Spleen (tissue), 11 donors: ENCODE results near the gene LSM3. TPM values are rescaled to one million over a fixed set of nuclear protein-coding genes. Genes with fewer than 3 reads are reported as not detected.

Experiments
- DNase-seq: peaks from one replicate; pipeline ENCODE4 v3.0.0-alpha.2; 2020
- H3K27ac ChIP-seq, 8 donors: fragments of 200-600 bp; sonication (generic) in 7 of 8; 1 replicate in 4 of 8; 2 replicates in 4 of 8; pipeline versions ENCODE4 v1.5.0 to v1.8.0; 2016 to 2021; ENCODE audit warnings: inconsistent platforms in 4 of 8, mild to moderate bottlenecking in 4 of 8, moderate library complexity in 1 of 8
- H3K27me3 ChIP-seq, 7 donors: fragments of 200-600 bp; sonication (generic) in 6 of 7; replicated peaks in 1 of 7; 1 replicate in 4 of 7; 2 replicates in 3 of 7; pipeline versions ENCODE4 v1.5.0 to v1.8.0; 2016 to 2021; ENCODE audit warnings: inconsistent platforms in 3 of 7, mild to moderate bottlenecking in 1 of 7
- H3K36me3 ChIP-seq, 6 donors: fragments of 200-600 bp; sonication (generic) in 5 of 6; 1 replicate in 4 of 6; 2 replicates in 2 of 6; pipeline versions ENCODE4 v1.5.0 to v1.8.0; 2016 to 2021; ENCODE audit warnings: inconsistent platforms in 2 of 6
- H3K4me1 ChIP-seq, 6 donors: fragments of 200-600 bp; sonication (generic) in 5 of 6; 1 replicate in 3 of 6; 2 replicates in 3 of 6; pipeline versions ENCODE4 v1.5.0 to v1.8.0; 2016 to 2021; ENCODE audit warnings: inconsistent platforms in 3 of 6
- H3K4me3 ChIP-seq, 8 donors: fragments of 200-600 bp; sonication (generic) in 7 of 8; 1 replicate in 4 of 8; 2 replicates in 4 of 8; pipeline versions ENCODE4 v1.5.0 to v1.8.0; 2016 to 2021; ENCODE audit warnings: inconsistent platforms in 4 of 8, mild to moderate bottlenecking in 4 of 8, moderate library complexity in 2 of 8
- H3K9me3 ChIP-seq, 8 donors: fragments of 200-600 bp; sonication (generic) in 7 of 8; 1 replicate in 4 of 8; 2 replicates in 4 of 8; pipeline versions ENCODE4 v1.5.0 to v1.8.0; 2016 to 2021; ENCODE audit warnings: inconsistent platforms in 4 of 8
- CTCF ChIP-seq, 11 experiments: fragments of 200-600 bp in 7 of 11; fragments of 450-650 bp in 4 of 11; sonication (generic) in 4 of 11; IDR thresholded peaks in 8 of 11; conservative IDR thresholded peaks in 3 of 11; 1 replicate in 7 of 11; 2 replicates in 4 of 11; pipeline versions ENCODE4 v1.4.0 to v1.8.0; 2016 to 2021; ENCODE audit warnings: antibody characterized with exemption in 11 of 11, inconsistent platforms in 4 of 11, mild to moderate bottlenecking in 1 of 11
- POLR2A ChIP-seq, 3 donors: fragments of 450-650 bp; IDR thresholded peaks; one replicate each; pipeline ENCODE4 v1.5.1; 2017; ENCODE audit warnings: antibody characterized with exemption in 3 of 3, mild to moderate bottlenecking in 1 of 3
- POLR2AphosphoS5 ChIP-seq, 3 donors: sonication (generic); formaldehyde crosslinking; IDR thresholded peaks; one replicate each; pipeline ENCODE4 v1.5.1; 2017; ENCODE audit warnings: antibody characterized with exemption in 3 of 3
- WGBS, 5 donors: extraction: QIAGEN DNeasy Blood & Tissue Kit in 3 of 5; methylation state at CpG; one replicate each; pipeline versions ENCODE4 v1.1.5 to v1.1.7; 2013 to 2018; 5-methylcytosine and 5-hydroxymethylcytosine counted together
- intact Hi-C: fragments of 100-400 bp; cut with DNase I; formaldehyde crosslinking; loops from one replicate; pipeline ENCODE4 v1.15.0; 2023; ENCODE audit warnings: low total_unique reads
- polyA plus RNA-seq, 3 donors: library from polyadenylated mRNA; stranded (reverse); fragments of 200-250 nt; gene quantifications; one replicate each; pipeline ENCODE4 v1.2.1, GENCODE V29; 2013
- total RNA-seq, 7 donors: library from RNA; depleted of rRNA in 3 of 7; stranded (reverse); fragments of >200 nt in 3 of 7; fragmentation: NEBNext Ultra II Directional in 4 of 7; extraction: Animal tissue kit (Norgen Biotek cat#: 25700) in 4 of 7; gene quantifications; one replicate each; pipeline versions ENCODE4 v1.1.0 to v1.2.1, GENCODE V29; 2016 to 2021
- donor health status: healthy with polysubstance abuse.
- donor health status: DM: no; HTN: no; CAD: no; lungs with moderate emphysema.
- donor health status: DM: no; HTN: no; CAD: no.
- donor health status: Bipolar disorder and iron deficiency.
- donor health status: healthy.
- donor health status: DM: no; HTN: no; CAD: no.
- donor health status: DM: yes; HTN: yes; CAD: no.

The LSM3 gene
- total and polyA plus RNA-seq, 10 donors, result 7.5 to 15.8 (median 9.7) TPM

GRCh38 chr3:14148041-14148985 lies 30.3 kb upstream of the LSM3 start:
- Histone ChIP-seq H3K9me3 (no peaks in the 10 kb centered on the region), H3K36me3 (peaks cover 0 to 82% (median 56%) of the 10 kb centered on the region in 6 donors), H3K4me1 (peaks cover 20 to 44% (median 34%) of the 10 kb centered on the region in 6 donors), H3K27ac (peak overlapping the region in 2 of 8 donors; percentile 30 to 89), H3K27me3 (no peaks in the 10 kb centered on the region), H3K4me3 (no peak overlapping the region)
- intact Hi-C loops, result no loop called here
- no peak for TF ChIP-seq POLR2A (IDR thresholded peaks at IDR 0.05)
- TF ChIP-seq POLR2AphosphoS5 (IDR thresholded peaks at IDR 0.05), result peak in 2 of 3 donors; percentile 12 to 42
- no peak for DNase-seq
- WGBS, 5 donors, result 88 to 94% (median 91%) methylated on average over 25 to 28 of the region's 28 CpGs

- Histone ChIP-seq H3K4me1 (peaks cover 4 to 30% (median 17%) of the 10 kb centered on the region in 6 donors), H3K27ac (no peak overlapping the region), H3K27me3 (no peaks in the 10 kb centered on the region), H3K4me3 (no peak overlapping the region), H3K9me3 (no peaks in the 10 kb centered on the region), H3K36me3 (peaks cover 0 to 100% (median 65%) of the 10 kb centered on the region in 6 donors)
- intact Hi-C loops, result no loop called here
- TF ChIP-seq POLR2AphosphoS5 (IDR thresholded peaks at IDR 0.05), result peak in 1 of 3 donors; percentile 18
- no peak for TF ChIP-seq CTCF (IDR thresholded peaks at IDR 0.05 in 8 of 11, conservative IDR thresholded peaks at IDR 0.05 in 3 of 11)
- no peak for TF ChIP-seq POLR2A (IDR thresholded peaks at IDR 0.05)
- DNase-seq, result no peak
- WGBS, 5 donors, result 94 to 98% (median 96%) methylated on average over 9 of the region's 9 CpGs
These were observed 28.5 kb upstream of the LSM3 start for GRCh38 chr3:14150078-14150477.

- Histone ChIP-seq H3K36me3 (peaks cover 0 to 99% (median 64%) of the 10 kb centered on the region in 6 donors), H3K27ac (no peak overlapping the region), H3K27me3 (no peaks in the 10 kb centered on the region), H3K9me3 (no peaks in the 10 kb centered on the region), H3K4me3 (no peak overlapping the region), H3K4me1 (peaks cover 0 to 25% (median 11%) of the 10 kb centered on the region in 6 donors)
- no peak for TF ChIP-seq POLR2AphosphoS5 (IDR thresholded peaks at IDR 0.05)
- TF ChIP-seq POLR2A (IDR thresholded peaks at IDR 0.05), result no peak
- no peak for TF ChIP-seq CTCF (IDR thresholded peaks at IDR 0.05 in 8 of 11, conservative IDR thresholded peaks at IDR 0.05 in 3 of 11)
- intact Hi-C loops, result no loop called here
- no peak for DNase-seq
- WGBS, 5 donors, result 94 to 98% (median 95%) methylated on average over 9 of the region's 9 CpGs
These were observed 28.0 kb upstream of the LSM3 start for GRCh38 chr3:14150491-14151230.

- no peak for DNase-seq
- H3K27ac ChIP-seq, result no peak overlapping the region
- intact Hi-C loops, result no loop called here
- no peak overlapping the region for H3K4me3 ChIP-seq
- H3K4me1 ChIP-seq, result peaks cover 0 to 16% (median 5%) of the 10 kb centered on the region in 6 donors
- TF ChIP-seq POLR2A (IDR thresholded peaks at IDR 0.05) (no peak), POLR2AphosphoS5 (IDR thresholded peaks at IDR 0.05) (no peak), CTCF (IDR thresholded peaks at IDR 0.05 in 8 of 11, conservative IDR thresholded peaks at IDR 0.05 in 3 of 11) (no peak)
- H3K9me3 ChIP-seq, result no peaks in the 10 kb centered on the region
- H3K27me3 ChIP-seq, result no peaks in the 10 kb centered on the region
- 86 to 93% (median 90%) methylated on average over 11 to 12 of the region's 12 CpGs for WGBS, 5 donors
- H3K36me3 ChIP-seq, result peaks cover 3 to 99% (median 63%) of the 10 kb centered on the region in 6 donors
These were observed 27.0 kb upstream of the LSM3 start for GRCh38 chr3:14151471-14152083.
